ENCODE data around the gene DKK3. TPM values are rescaled to one million over a fixed set of nuclear protein-coding genes. Genes with fewer than 3 reads are reported as not detected.

Gene DKK3
- polyA plus RNA-seq, 4 donors, result 4.2 to 29.1 (median 6.9) TPM

- no peak overlapping the region for H3K4me3 ChIP-seq (ENCODE audit: low read depth in 1 of 3, low read length in 3 of 3)
- H3K9me3 ChIP-seq (ENCODE audit: control insufficient read depth in 2 of 2, insufficient read depth in 1 of 2, low read depth in 1 of 2, low read length in 1 of 2), result no peaks in the 10 kb centered on the region
- no peak for DNase-seq
- no peak overlapping the region for H3K27ac ChIP-seq (ENCODE audit: low read depth in 1 of 3, low read length in 2 of 3)
- H3K4me1 ChIP-seq (ENCODE audit: control insufficient read depth in 3 of 3, insufficient read depth in 2 of 3, low read depth in 1 of 3, low read length in 2 of 3), result no peaks in the 10 kb centered on the region
- no peak for FAIRE-seq
- peaks cover 4 to 38% (median 10%) of the 10 kb centered on the region in 3 donors for H3K27me3 ChIP-seq (ENCODE audit: control insufficient read depth in 3 of 3, insufficient read depth in 3 of 3, low read length in 3 of 3)
- 76 to 82% (median 79%) methylated on average over 4 of the region's 4 CpGs for WGBS, 3 donors
- H3K36me3 ChIP-seq (ENCODE audit: control insufficient read depth in 3 of 3, insufficient read depth in 2 of 3, low read depth in 1 of 3, low read length in 3 of 3), result no peaks in the 10 kb centered on the region
These were observed 4.6 kb downstream of the DKK3 start for GRCh38 chr11:12003815-12004214.

GRCh38 chr11:12003336-12003735, 5.1 kb downstream of the DKK3 start:
- DNase-seq (no peak), FAIRE-seq (no peak)
- Histone ChIP-seq H3K4me1 (ENCODE audit: control insufficient read depth in 3 of 3, insufficient read depth in 2 of 3, low read depth in 1 of 3, low read length in 2 of 3) (no peaks in the 10 kb centered on the region), H3K27ac (ENCODE audit: low read depth in 1 of 3, low read length in 2 of 3) (no peak overlapping the region), H3K4me3 (ENCODE audit: low read depth in 1 of 3, low read length in 3 of 3) (no peak overlapping the region), H3K27me3 (ENCODE audit: control insufficient read depth in 3 of 3, insufficient read depth in 3 of 3, low read length in 3 of 3) (peaks cover 4 to 34% (median 6%) of the 10 kb centered on the region in 3 donors), H3K9me3 (ENCODE audit: control insufficient read depth in 2 of 2, insufficient read depth in 1 of 2, low read depth in 1 of 2, low read length in 1 of 2) (no peaks in the 10 kb centered on the region), H3K36me3 (ENCODE audit: control insufficient read depth in 3 of 3, insufficient read depth in 2 of 3, low read depth in 1 of 3, low read length in 3 of 3) (no peaks in the 10 kb centered on the region)
- WGBS, 3 donors, result 90 to 95% (median 92%) methylated on average over 2 of the region's 2 CpGs

GRCh38 chr11:12001186-12001585, 7.2 kb downstream of the DKK3 start:
- DNase-seq (no peak), FAIRE-seq (no peak)
- Histone ChIP-seq H3K27ac (ENCODE audit: low read depth in 1 of 3, low read length in 2 of 3) (no peak overlapping the region), H3K27me3 (ENCODE audit: control insufficient read depth in 3 of 3, insufficient read depth in 3 of 3, low read length in 3 of 3) (peaks cover 0 to 14% (median 2%) of the 10 kb centered on the region in 3 donors), H3K9me3 (ENCODE audit: control insufficient read depth in 2 of 2, insufficient read depth in 1 of 2, low read depth in 1 of 2, low read length in 1 of 2) (no peaks in the 10 kb centered on the region), H3K4me3 (ENCODE audit: low read depth in 1 of 3, low read length in 3 of 3) (no peak overlapping the region), H3K36me3 (ENCODE audit: control insufficient read depth in 3 of 3, insufficient read depth in 2 of 3, low read depth in 1 of 3, low read length in 3 of 3) (peaks cover 0 to 7% (median 0%) of the 10 kb centered on the region in 3 donors), H3K4me1 (ENCODE audit: control insufficient read depth in 3 of 3, insufficient read depth in 2 of 3, low read depth in 1 of 3, low read length in 2 of 3) (no peaks in the 10 kb centered on the region)
- WGBS, 3 donors, result 36 to 73% (median 45%) methylated on average over 7 of the region's 7 CpGs

- Histone ChIP-seq H3K4me1 (ENCODE audit: control insufficient read depth in 3 of 3, insufficient read depth in 2 of 3, low read depth in 1 of 3, low read length in 2 of 3) (no peaks in the 10 kb centered on the region), H3K27me3 (ENCODE audit: control insufficient read depth in 3 of 3, insufficient read depth in 3 of 3, low read length in 3 of 3) (peaks cover 0 to 5% (median 0%) of the 10 kb centered on the region in 3 donors), H3K4me3 (ENCODE audit: low read depth in 1 of 3, low read length in 3 of 3) (no peak overlapping the region), H3K27ac (ENCODE audit: low read depth in 1 of 3, low read length in 2 of 3) (no peak overlapping the region), H3K36me3 (ENCODE audit: control insufficient read depth in 3 of 3, insufficient read depth in 2 of 3, low read depth in 1 of 3, low read length in 3 of 3) (peaks cover 0 to 7% (median 0%) of the 10 kb centered on the region in 3 donors), H3K9me3 (ENCODE audit: control insufficient read depth in 2 of 2, insufficient read depth in 1 of 2, low read depth in 1 of 2, low read length in 1 of 2) (no peaks in the 10 kb centered on the region)
- 38 to 57% (median 47%) methylated on average over 8 of the region's 8 CpGs for WGBS, 3 donors
- FAIRE-seq, result no peak
- DNase-seq, result peak in 1 of 2 donors; percentile 37
These were observed 10.2 kb downstream of the DKK3 start for GRCh38 chr11:11998091-11998781.

- no peak overlapping the region for H3K4me3 ChIP-seq (ENCODE audit: low read depth in 1 of 3, low read length in 3 of 3)
- 57 to 73% (median 65%) methylated on average over 3 of the region's 3 CpGs for WGBS, 3 donors
- peaks cover 0 to 7% (median 0%) of the 10 kb centered on the region in 3 donors for H3K36me3 ChIP-seq (ENCODE audit: control insufficient read depth in 3 of 3, insufficient read depth in 2 of 3, low read depth in 1 of 3, low read length in 3 of 3)
- peaks cover 0 to 5% (median 0%) of the 10 kb centered on the region in 3 donors for H3K27me3 ChIP-seq (ENCODE audit: control insufficient read depth in 3 of 3, insufficient read depth in 3 of 3, low read length in 3 of 3)
- DNase-seq (no peak), FAIRE-seq (no peak)
- H3K27ac ChIP-seq (ENCODE audit: low read depth in 1 of 3, low read length in 2 of 3), result no peak overlapping the region
- no peaks in the 10 kb centered on the region for H3K4me1 ChIP-seq (ENCODE audit: control insufficient read depth in 3 of 3, insufficient read depth in 2 of 3, low read depth in 1 of 3, low read length in 2 of 3)
- H3K9me3 ChIP-seq (ENCODE audit: control insufficient read depth in 2 of 2, insufficient read depth in 1 of 2, low read depth in 1 of 2, low read length in 1 of 2), result no peaks in the 10 kb centered on the region
These were observed 11.4 kb downstream of the DKK3 start for GRCh38 chr11:11997049-11997322.

GRCh38 chr11:11996321-11997048, 11.9 kb downstream of the DKK3 start:
- H3K9me3 ChIP-seq (ENCODE audit: control insufficient read depth in 2 of 2, insufficient read depth in 1 of 2, low read depth in 1 of 2, low read length in 1 of 2), result no peaks in the 10 kb centered on the region
- no peaks in the 10 kb centered on the region for H3K4me1 ChIP-seq (ENCODE audit: control insufficient read depth in 3 of 3, insufficient read depth in 2 of 3, low read depth in 1 of 3, low read length in 2 of 3)
- H3K4me3 ChIP-seq (ENCODE audit: low read depth in 1 of 3, low read length in 3 of 3), result no peak overlapping the region
- H3K27me3 ChIP-seq (ENCODE audit: control insufficient read depth in 3 of 3, insufficient read depth in 3 of 3, low read length in 3 of 3), result peaks cover 0 to 4% (median 0%) of the 10 kb centered on the region in 3 donors
- H3K36me3 ChIP-seq (ENCODE audit: control insufficient read depth in 3 of 3, insufficient read depth in 2 of 3, low read depth in 1 of 3, low read length in 3 of 3), result peaks cover 0 to 7% (median 0%) of the 10 kb centered on the region in 3 donors
- FAIRE-seq (no peak), DNase-seq (no peak)
- peak overlapping the region in 1 of 3 donors; percentile 45 for H3K27ac ChIP-seq (ENCODE audit: low read depth in 1 of 3, low read length in 2 of 3)
- WGBS, 3 donors, result 87 to 88% (median 88%) methylated on average over 11 of the region's 11 CpGs

GRCh38 chr11:11995601-11996000, 12.8 kb downstream of the DKK3 start:
- H3K4me1 ChIP-seq (ENCODE audit: control insufficient read depth in 3 of 3, insufficient read depth in 2 of 3, low read depth in 1 of 3, low read length in 2 of 3), result no peaks in the 10 kb centered on the region
- H3K27me3 ChIP-seq (ENCODE audit: control insufficient read depth in 3 of 3, insufficient read depth in 3 of 3, low read length in 3 of 3), result no peaks in the 10 kb centered on the region
- H3K9me3 ChIP-seq (ENCODE audit: control insufficient read depth in 2 of 2, insufficient read depth in 1 of 2, low read depth in 1 of 2, low read length in 1 of 2), result no peaks in the 10 kb centered on the region
- H3K4me3 ChIP-seq (ENCODE audit: low read depth in 1 of 3, low read length in 3 of 3), result no peak overlapping the region
- peak in 1 of 2 donors; percentile 39 for DNase-seq
- WGBS, 3 donors, result 79 to 94% (median 86%) methylated on average over 6 of the region's 6 CpGs
- H3K27ac ChIP-seq (ENCODE audit: low read depth in 1 of 3, low read length in 2 of 3), result no peak overlapping the region
- peaks cover 0 to 7% (median 0%) of the 10 kb centered on the region in 3 donors for H3K36me3 ChIP-seq (ENCODE audit: control insufficient read depth in 3 of 3, insufficient read depth in 2 of 3, low read depth in 1 of 3, low read length in 3 of 3)
- FAIRE-seq, result no peak

- Histone ChIP-seq H3K4me3 (ENCODE audit: low read depth in 1 of 3, low read length in 3 of 3) (no peak overlapping the region), H3K27ac (ENCODE audit: low read depth in 1 of 3, low read length in 2 of 3) (no peak overlapping the region), H3K9me3 (ENCODE audit: control insufficient read depth in 2 of 2, insufficient read depth in 1 of 2, low read depth in 1 of 2, low read length in 1 of 2) (no peaks in the 10 kb centered on the region), H3K4me1 (ENCODE audit: control insufficient read depth in 3 of 3, insufficient read depth in 2 of 3, low read depth in 1 of 3, low read length in 2 of 3) (no peaks in the 10 kb centered on the region), H3K36me3 (ENCODE audit: control insufficient read depth in 3 of 3, insufficient read depth in 2 of 3, low read depth in 1 of 3, low read length in 3 of 3) (peaks cover 0 to 7% (median 0%) of the 10 kb centered on the region in 3 donors), H3K27me3 (ENCODE audit: control insufficient read depth in 3 of 3, insufficient read depth in 3 of 3, low read length in 3 of 3) (no peaks in the 10 kb centered on the region)
- FAIRE-seq, result no peak
- no peak for DNase-seq
- 74 to 80% (median 76%) methylated on average over 8 of the region's 8 CpGs for WGBS, 3 donors
These were observed 14.6 kb downstream of the DKK3 start for GRCh38 chr11:11993839-11994238.

Data from small intestine (tissue), 7 donors.